Motor neuron (in vitro differentiated cells): ENCODE results near the gene ZNF12. TPM values are rescaled to one million over a fixed set of nuclear protein-coding genes. Genes with fewer than 3 reads are reported as not detected.
"Not testable (repeated sequence)": the region's sequence is repeated elsewhere in the genome, so short reads cannot be mapped to it uniquely, and the experiment has no call there.

Experiments used
- ATAC-seq, 8 experiments: fragments of 200-7000 bp; cut with Tn5 transposase; replicated peaks in 6 of 8; 2 replicates each; pipeline ENCODE4 v1.8.0; 2021; ENCODE audit warnings: mild to moderate bottlenecking in 8 of 8, moderate library complexity in 8 of 8
- H3K27ac ChIP-seq, 2 donors: fragments of 250-450 bp; sonication (Bioruptor Pico); 2 replicates each; pipeline ENCODE4 v1.9.0; 2021; ENCODE audit warnings: antibody characterized with exemption in 2 of 2, mild to moderate bottlenecking in 2 of 2, moderate library complexity in 1 of 2
- H3K4me1 ChIP-seq, 2 donors: fragments of 250-450 bp; sonication (Bioruptor Pico); replicated peaks in 1 of 2; 2 replicates each; pipeline ENCODE4 v1.6.1; 2021; ENCODE audit warnings: antibody characterized with exemption in 2 of 2, mild to moderate bottlenecking in 2 of 2, moderate library complexity in 1 of 2
- H3K4me3 ChIP-seq, 5 donors: fragments of 250-450 bp; sonication (Bioruptor Pico); 2 replicates each; pipeline ENCODE4 v1.9.0; 2021; ENCODE audit warnings: antibody characterized with exemption in 5 of 5, mild to moderate bottlenecking in 5 of 5, moderate library complexity in 4 of 5
- whole genome bisulfite sequencing, 10 experiments: fragments of 450-650 bp; shearing (Covaris generic); methylation state at CpG; one replicate each; pipeline ENCODE4 v1.0.0; 2022; 5-methylcytosine and 5-hydroxymethylcytosine counted together
- in situ Hi-C, 9 experiments: fragments of 400-800 bp; cut with MboI; loops; one replicate each; pipeline ENCODE4 v1.15.0; 2021; ENCODE audit warnings: low sequenced_read_pairs in 9 of 9, low pct_unique_long_range_greater_than_20kb in 2 of 9; ENCODE audit not compliant: unreplicated experiment in 9 of 9
- total RNA-seq, 8 experiments: library from RNA; unstranded; fragments of 300-600 nt; gene quantifications; 2 replicates each; pipeline versions ENCODE4 v1.2.3 to v1.2.4, GENCODE V29; 2022

The ZNF12 gene
- total RNA-seq, 8 experiments from 2014 or later = 12.5 to 31.7 (median 24.1) TPM

GRCh38 chr7:6670851-6671250 lies 35.9 kb downstream of the ZNF12 start:
- ATAC-seq, H3K4me3 ChIP-seq, H3K27ac ChIP-seq, in situ Hi-C loops, H3K4me1 ChIP-seq: not testable (repeated sequence)
- WGBS, 10 experiments = no CpG with 5 or more reads among the region's 34 CpGs

- Histone ChIP-seq H3K4me3 (no peak overlapping the region), H3K27ac (no peak overlapping the region), H3K4me1 (peaks cover 0 to 3% of the 10 kb centered on the region in 2 donors)
- ATAC-seq = peak in 4 of 8 experiments; percentile 19 to 60 (median 38)
- in situ Hi-C loops = no loop called here
- WGBS, 10 experiments = 0 to 67% (median 11%) methylated on average over 1 to 9 of the region's 11 CpGs; no CpG with 5 or more reads in 1 of the 10 experiments
These were observed 48.0 kb downstream of the ZNF12 start for GRCh38 chr7:6658618-6659345.

GRCh38 chr7:6656413-6656812 lies 50.3 kb downstream of the ZNF12 start:
- no peak overlapping the region for H3K4me3 ChIP-seq
- WGBS, 10 experiments = 80 to 100% (median 97%) methylated on average over 1 to 9 of the region's 9 CpGs; no CpG with 5 or more reads in 3 of the 10 experiments
- in situ Hi-C loops = no loop called here
- no peak for ATAC-seq
- H3K27ac ChIP-seq = no peak overlapping the region
- peaks cover 0 to 3% of the 10 kb centered on the region in 2 donors for H3K4me1 ChIP-seq

GRCh38 chr7:6655636-6656385 lies 50.9 kb downstream of the ZNF12 start:
- 20 to 100% (median 83%) methylated on average over 1 to 3 of the region's 17 CpGs; no CpG with 5 or more reads in 3 of the 10 experiments for WGBS, 10 experiments
- Histone ChIP-seq H3K27ac (no peak overlapping the region), H3K4me3 (no peak overlapping the region), H3K4me1 (peaks cover 0 to 3% of the 10 kb centered on the region in 2 donors)
- in situ Hi-C loops = no loop called here
- ATAC-seq = no peak

GRCh38 chr7:6654842-6655610 lies 51.7 kb downstream of the ZNF12 start:
- peaks cover 0 to 3% of the 10 kb centered on the region in 2 donors for H3K4me1 ChIP-seq
- H3K27ac ChIP-seq = no peak overlapping the region
- no peak overlapping the region for H3K4me3 ChIP-seq
- 90 to 100% (median 96%) methylated on average over 6 to 16 of the region's 48 CpGs; no CpG with 5 or more reads in 4 of the 10 experiments for WGBS, 10 experiments
- no peak for ATAC-seq
- in situ Hi-C loops = no loop called here

- no peak overlapping the region for H3K27ac ChIP-seq
- H3K4me1 ChIP-seq = peaks cover 0 to 2% of the 10 kb centered on the region in 2 donors
- in situ Hi-C loops = no loop called here
- ATAC-seq = no peak
- WGBS, 10 experiments = 95 to 100% (median 100%) methylated on average over 1 to 17 of the region's 94 CpGs; no CpG with 5 or more reads in 5 of the 10 experiments
- no peak overlapping the region for H3K4me3 ChIP-seq
These were observed 52.5 kb downstream of the ZNF12 start for GRCh38 chr7:6654113-6654841.

GRCh38 chr7:6653071-6654003 lies 53.4 kb downstream of the ZNF12 start:
- H3K4me3 ChIP-seq = no peak overlapping the region
- H3K27ac ChIP-seq = no peak overlapping the region
- WGBS, 10 experiments = 95 to 100% (median 97%) methylated on average over 3 to 52 of the region's 146 CpGs; no CpG with 5 or more reads in 5 of the 10 experiments
- in situ Hi-C loops = no loop called here
- H3K4me1 ChIP-seq = no peaks in the 10 kb centered on the region
- no peak for ATAC-seq

- Histone ChIP-seq H3K27ac (no peak overlapping the region), H3K4me1 (no peaks in the 10 kb centered on the region), H3K4me3 (no peak overlapping the region)
- in situ Hi-C loops = no loop called here
- ATAC-seq = no peak
- 80 to 100% (median 99%) methylated on average over 4 to 25 of the region's 75 CpGs; no CpG with 5 or more reads in 6 of the 10 experiments for WGBS, 10 experiments
These were observed 54.2 kb downstream of the ZNF12 start for GRCh38 chr7:6652446-6653011.

GRCh38 chr7:6651851-6652445 lies 54.8 kb downstream of the ZNF12 start:
- Histone ChIP-seq H3K4me3 (no peak overlapping the region), H3K27ac (no peak overlapping the region), H3K4me1 (no peaks in the 10 kb centered on the region)
- in situ Hi-C loops = no loop called here
- ATAC-seq = no peak
- 85 to 100% (median 94%) methylated on average over 2 to 11 of the region's 32 CpGs; no CpG with 5 or more reads in 4 of the 10 experiments for WGBS, 10 experiments

GRCh38 chr7:6650521-6651011 lies 56.2 kb downstream of the ZNF12 start:
- in situ Hi-C loops = no loop called here
- H3K27ac ChIP-seq = no peak overlapping the region
- no peaks in the 10 kb centered on the region for H3K4me1 ChIP-seq
- ATAC-seq = no peak
- no peak overlapping the region for H3K4me3 ChIP-seq
- 83 to 100% (median 100%) methylated on average over 1 to 6 of the region's 12 CpGs; no CpG with 5 or more reads in 2 of the 10 experiments for WGBS, 10 experiments

GRCh38 chr7:6650086-6650485 lies 56.7 kb downstream of the ZNF12 start:
- no peak for ATAC-seq
- in situ Hi-C loops = no loop called here
- Histone ChIP-seq H3K4me3 (no peak overlapping the region), H3K4me1 (no peaks in the 10 kb centered on the region), H3K27ac (no peak overlapping the region)
- 40 to 100% (median 93%) methylated on average over 1 to 6 of the region's 10 CpGs; no CpG with 5 or more reads in 3 of the 10 experiments for WGBS, 10 experiments
